GM10266 (cell line): ENCODE results near the gene FBXL16.

Experiments used
- DNase-seq: peaks from one replicate; pipeline ENCODE4 v3.0.0; 2012; ENCODE audit errors: extremely low spot score
- TF ChIP-seq, protein P1 (sequence below): IDR thresholded peaks from 2 replicates; pipeline ENCODE4 v1.5.1; 2012; ENCODE audit warnings: mild to moderate bottlenecking, low read depth; ENCODE audit not compliant: control insufficient read depth, insufficient read depth; ENCODE audit errors: missing control alignments

FBXL16 gene

DNA sequence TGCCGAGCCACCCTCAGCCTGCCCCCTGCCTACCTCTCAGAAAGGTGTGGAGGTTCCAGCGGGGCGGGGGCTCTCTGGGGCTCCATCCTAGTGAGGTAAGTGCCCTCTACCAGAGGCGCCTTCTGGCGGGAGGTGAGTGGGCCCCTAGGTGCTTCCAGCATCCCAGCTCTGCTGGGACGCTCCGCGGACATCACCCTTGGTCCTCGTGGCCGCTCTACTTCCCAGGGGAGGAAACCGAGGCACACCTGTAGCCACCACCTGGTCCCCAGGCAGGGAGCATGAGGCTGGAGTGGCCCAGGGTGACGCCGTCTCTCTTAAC, 62.6 kb downstream of the FBXL16 start:
- DNase-seq: no peak
- TF ChIP-seq, protein P1, sequence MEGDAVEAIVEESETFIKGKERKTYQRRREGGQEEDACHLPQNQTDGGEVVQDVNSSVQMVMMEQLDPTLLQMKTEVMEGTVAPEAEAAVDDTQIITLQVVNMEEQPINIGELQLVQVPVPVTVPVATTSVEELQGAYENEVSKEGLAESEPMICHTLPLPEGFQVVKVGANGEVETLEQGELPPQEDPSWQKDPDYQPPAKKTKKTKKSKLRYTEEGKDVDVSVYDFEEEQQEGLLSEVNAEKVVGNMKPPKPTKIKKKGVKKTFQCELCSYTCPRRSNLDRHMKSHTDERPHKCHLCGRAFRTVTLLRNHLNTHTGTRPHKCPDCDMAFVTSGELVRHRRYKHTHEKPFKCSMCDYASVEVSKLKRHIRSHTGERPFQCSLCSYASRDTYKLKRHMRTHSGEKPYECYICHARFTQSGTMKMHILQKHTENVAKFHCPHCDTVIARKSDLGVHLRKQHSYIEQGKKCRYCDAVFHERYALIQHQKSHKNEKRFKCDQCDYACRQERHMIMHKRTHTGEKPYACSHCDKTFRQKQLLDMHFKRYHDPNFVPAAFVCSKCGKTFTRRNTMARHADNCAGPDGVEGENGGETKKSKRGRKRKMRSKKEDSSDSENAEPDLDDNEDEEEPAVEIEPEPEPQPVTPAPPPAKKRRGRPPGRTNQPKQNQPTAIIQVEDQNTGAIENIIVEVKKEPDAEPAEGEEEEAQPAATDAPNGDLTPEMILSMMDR: no peak
